Adrenal gland (tissue), 19 donors: ENCODE measurements around the gene MUC21. TPM values are rescaled to one million over a fixed set of nuclear protein-coding genes. Genes with fewer than 3 reads are reported as not detected.

ENCODE experiments used
- DNase-seq, 7 donors: peaks; one replicate each; pipeline ENCODE4 v3.0.0-alpha.2; 2019 to 2020
- H3K27ac ChIP-seq, 5 donors: fragments of 200-600 bp; sonication (generic) in 4 of 5; 1 replicate in 3 of 5; 2 replicates in 2 of 5; pipeline versions ENCODE4 v1.5.1 to v1.8.0; 2016 to 2020; ENCODE audit warnings: mild to moderate bottlenecking in 1 of 5
- H3K27me3 ChIP-seq: fragments of 200-600 bp; 2 replicates; pipeline ENCODE4 v1.8.0; 2021
- H3K36me3 ChIP-seq, 2 donors: fragments of 200-600 bp; replicated peaks in 1 of 2; 1 replicate in 1 of 2; 2 replicates in 1 of 2; pipeline versions ENCODE4 v1.5.1 to v1.8.0; 2018 to 2022
- H3K4me1 ChIP-seq, 2 donors: fragments of 200-600 bp; replicated peaks in 1 of 2; 1 replicate in 1 of 2; 2 replicates in 1 of 2; pipeline versions ENCODE4 v1.5.1 to v1.8.0; 2018 to 2021
- H3K4me3 ChIP-seq, 4 donors: fragments of 200-600 bp; sonication (generic) in 3 of 4; one replicate each; pipeline ENCODE4 v1.5.1; 2016 to 2018
- H3K9me3 ChIP-seq, 3 donors: fragments of 200-600 bp; sonication (generic) in 1 of 3; replicated peaks in 1 of 3; 1 replicate in 2 of 3; 2 replicates in 1 of 3; pipeline versions ENCODE4 v1.5.1 to v1.8.0; 2016 to 2021
- POLR2A ChIP-seq, 2 donors: fragments of 450-650 bp; IDR thresholded peaks; one replicate each; pipeline ENCODE4 v1.6.1; 2017; ENCODE audit warnings: antibody characterized with exemption in 2 of 2, mild to moderate bottlenecking in 2 of 2, moderate library complexity in 1 of 2
- WGBS, 4 donors: extraction: QIAGEN DNeasy Blood & Tissue Kit in 2 of 4; methylation state at CpG; one replicate each; pipeline versions ENCODE4 v1.1.5 to v1.1.7; 2013 to 2017; 5-methylcytosine and 5-hydroxymethylcytosine counted together
- intact Hi-C, 2 donors: fragments of 100-400 bp; cut with DNase I; formaldehyde crosslinking; loops; one replicate each; pipeline versions ENCODE4 v1.14.1 to v1.15.0; 2022 to 2023
- long read RNA-seq, 10 donors: library from polyadenylated mRNA in 3 of 10; unstranded in 2 of 10; stranded (forward) in 1 of 10; transcript quantifications; one replicate each; pipeline ENCODE4 v2.0.0 and lab custom pipeline, GENCODE V29; 2021 to 2026
- polyA plus RNA-seq, 3 donors: library from polyadenylated mRNA; stranded (reverse); fragments of 200-250 nt in 2 of 3; fragments of 350-450 nt in 1 of 3; fragmentation: Illumina TruSeq in 1 of 3; extraction: RNeasy Lipid Tissue Mini Kit (QIAGEN cat#74804) in 1 of 3; gene quantifications; one replicate each; pipeline ENCODE4 v1.2.3, GENCODE V29; 2013 to 2014
- total RNA-seq, 9 donors: library from RNA; depleted of rRNA in 4 of 9; stranded (reverse); fragments of >200 nt in 4 of 9; fragments of 120-200 nt in 1 of 9; fragmentation: NEBNext Ultra II Directional in 1 of 9; extraction: Animal tissue kit (Norgen Biotek cat#: 25700) in 1 of 9; gene quantifications; one replicate each; pipeline versions ENCODE4 v1.1.0 to v1.2.4, GENCODE V29; 2013 to 2023
- TF ChIP-seq, protein P1 (sequence below), 6 experiments: fragments of 450-650 bp in 4 of 6; fragments of 200-600 bp in 2 of 6; sonication (generic) in 1 of 6; IDR thresholded peaks; 1 replicate in 5 of 6; 2 replicates in 1 of 6; pipeline versions ENCODE4 v1.5.1 to v1.8.0; 2016 to 2021; ENCODE audit warnings: antibody characterized with exemption in 6 of 6, mild to moderate bottlenecking in 2 of 6, moderate library complexity in 1 of 6
- donor health status: healthy with polysubstance abuse.
- donor health status: Bipolar disorder and iron deficiency.
- donor health status: DM: yes; HTN: yes; CAD: no.
- donor health status: DM: no; HTN: no; CAD: no.
- donor health status: DM: no; HTN: no; CAD: no.
- donor health status: DM: yes; HTN: yes; CAD: no.

Gene MUC21
- total RNA-seq (not detected), polyA plus RNA-seq (under 1 TPM in 2 of 3 donors, not detected in 1; 0.16 to 0.34 TPM)
- long read RNA-seq, donor 1, result 0 reads
- long read RNA-seq, donor 2, result 0 reads
- long read RNA-seq, donor 3, result 0 reads
- long read RNA-seq, donor 4, result 0 reads
- long read RNA-seq, donor 5, result 0 reads
- long read RNA-seq, donor 6, result 0 reads
- long read RNA-seq, donor 7, result 0 reads
- long read RNA-seq, donor 8, result 0 reads
- long read RNA-seq, donor 9, result 0 reads
- long read RNA-seq, donor 10, result 0 reads

DNA sequence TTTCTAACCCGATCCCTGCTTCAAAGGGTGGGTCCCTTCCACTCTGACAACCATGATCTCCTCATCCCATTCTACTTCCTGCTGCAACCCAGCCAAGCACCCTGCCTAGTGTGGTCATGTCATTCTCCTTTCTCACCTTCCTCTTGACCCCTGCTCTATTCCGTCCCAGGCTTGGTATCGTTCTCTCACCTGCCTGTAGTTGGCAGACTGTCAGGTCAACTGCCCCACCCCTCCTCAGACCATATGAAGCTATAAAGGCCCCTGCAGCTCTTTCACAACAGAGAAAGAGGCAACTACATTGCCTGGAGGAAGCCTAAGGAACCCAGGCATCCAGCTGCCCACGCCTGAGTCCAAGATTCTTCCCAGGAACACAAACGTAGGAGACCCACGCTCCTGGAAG, at the start of gene MUC21:
MUC21 (plus strand) TSS at position 280 of the 400 bp plus-strand sequence. CDS start 241 bp downstream, outside the sequence.
- no peak for DNase-seq
- H3K27ac ChIP-seq, result no peak within 1 kb of the TSS
- peaks cover 9% of the 10 kb centered on the region for H3K27me3 ChIP-seq
- WGBS, 4 donors, result 81 to 91% (median 86%) methylated on average over 6 of the region's 6 CpGs
- H3K9me3 ChIP-seq, result no peaks in the 10 kb centered on the region
- peaks cover 7 to 23% of the 10 kb centered on the region in 2 donors for H3K4me1 ChIP-seq
- H3K36me3 ChIP-seq, result no peaks in the 10 kb centered on the region
- H3K4me3 ChIP-seq, result no peak within 1 kb of the TSS
- intact Hi-C loops, result no loop called here
- TF ChIP-seq, protein P1, sequence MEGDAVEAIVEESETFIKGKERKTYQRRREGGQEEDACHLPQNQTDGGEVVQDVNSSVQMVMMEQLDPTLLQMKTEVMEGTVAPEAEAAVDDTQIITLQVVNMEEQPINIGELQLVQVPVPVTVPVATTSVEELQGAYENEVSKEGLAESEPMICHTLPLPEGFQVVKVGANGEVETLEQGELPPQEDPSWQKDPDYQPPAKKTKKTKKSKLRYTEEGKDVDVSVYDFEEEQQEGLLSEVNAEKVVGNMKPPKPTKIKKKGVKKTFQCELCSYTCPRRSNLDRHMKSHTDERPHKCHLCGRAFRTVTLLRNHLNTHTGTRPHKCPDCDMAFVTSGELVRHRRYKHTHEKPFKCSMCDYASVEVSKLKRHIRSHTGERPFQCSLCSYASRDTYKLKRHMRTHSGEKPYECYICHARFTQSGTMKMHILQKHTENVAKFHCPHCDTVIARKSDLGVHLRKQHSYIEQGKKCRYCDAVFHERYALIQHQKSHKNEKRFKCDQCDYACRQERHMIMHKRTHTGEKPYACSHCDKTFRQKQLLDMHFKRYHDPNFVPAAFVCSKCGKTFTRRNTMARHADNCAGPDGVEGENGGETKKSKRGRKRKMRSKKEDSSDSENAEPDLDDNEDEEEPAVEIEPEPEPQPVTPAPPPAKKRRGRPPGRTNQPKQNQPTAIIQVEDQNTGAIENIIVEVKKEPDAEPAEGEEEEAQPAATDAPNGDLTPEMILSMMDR (IDR thresholded peaks at IDR 0.05), result no peak
- no peak for TF ChIP-seq POLR2A (IDR thresholded peaks at IDR 0.05)

DNA sequence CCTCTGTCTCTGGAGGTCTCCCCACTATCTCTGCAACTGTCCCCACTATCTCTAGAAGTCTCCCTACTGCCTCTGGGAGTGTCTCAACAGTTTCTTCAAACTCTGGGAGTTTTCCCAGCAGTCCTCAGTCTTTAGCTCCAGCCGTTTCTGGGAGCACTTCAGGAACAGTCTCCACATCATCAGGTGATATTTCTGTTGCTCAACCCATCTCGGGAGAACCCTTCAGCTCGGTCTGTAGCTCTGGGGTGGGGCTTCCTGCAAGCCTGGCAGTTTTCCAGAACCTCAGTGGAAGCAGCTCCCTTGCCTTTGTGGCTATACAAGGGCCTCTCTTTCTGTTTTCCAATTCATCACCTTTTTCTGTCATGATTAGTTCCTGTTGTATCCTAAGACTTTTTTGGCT, 48.5 kb upstream of the MUC21 start:
- H3K9me3 ChIP-seq, result no peaks in the 10 kb centered on the region
- intact Hi-C loops, result no loop called here
- no peaks in the 10 kb centered on the region for H3K27me3 ChIP-seq
- no peak overlapping the region for H3K4me3 ChIP-seq
- no peaks in the 10 kb centered on the region for H3K36me3 ChIP-seq
- TF ChIP-seq, protein P1 (IDR thresholded peaks at IDR 0.05), result no peak
- no peak for TF ChIP-seq POLR2A (IDR thresholded peaks at IDR 0.05)
- 32 to 50% (median 43%) methylated on average over 3 of the region's 3 CpGs for WGBS, 4 donors
- DNase-seq, result no peak
- no peak overlapping the region for H3K27ac ChIP-seq
- no peaks in the 10 kb centered on the region for H3K4me1 ChIP-seq

DNA sequence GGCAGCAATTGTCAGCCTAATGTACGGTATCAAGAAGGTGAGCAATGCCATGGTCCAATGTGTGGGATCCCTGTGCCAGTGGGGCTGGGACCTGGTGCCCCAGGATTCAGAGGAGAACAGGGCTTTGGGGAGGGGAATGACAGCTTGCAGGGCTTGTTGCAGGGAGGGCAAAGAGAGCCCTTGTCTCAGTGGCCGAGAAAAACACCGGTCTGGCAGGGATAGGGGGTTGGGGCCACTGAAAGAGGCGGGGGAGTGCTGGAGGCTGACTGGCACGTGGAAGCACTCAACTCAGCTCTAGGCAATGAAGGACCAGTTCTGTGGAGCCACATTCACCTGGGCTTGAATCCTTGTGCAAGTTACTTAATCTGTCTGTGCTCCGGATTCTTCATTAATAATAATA, 46.3 kb upstream of the MUC21 start:
- no peak for TF ChIP-seq POLR2A (IDR thresholded peaks at IDR 0.05)
- TF ChIP-seq, protein P1 (IDR thresholded peaks at IDR 0.05), result no peak
- Histone ChIP-seq H3K27ac (no peak overlapping the region), H3K27me3 (no peaks in the 10 kb centered on the region), H3K4me3 (no peak overlapping the region), H3K9me3 (no peaks in the 10 kb centered on the region), H3K36me3 (no peaks in the 10 kb centered on the region), H3K4me1 (no peaks in the 10 kb centered on the region)
- 68 to 82% (median 78%) methylated on average over 6 of the region's 6 CpGs for WGBS, 4 donors
- DNase-seq, result no peak
- intact Hi-C loops, result no loop called here

DNA sequence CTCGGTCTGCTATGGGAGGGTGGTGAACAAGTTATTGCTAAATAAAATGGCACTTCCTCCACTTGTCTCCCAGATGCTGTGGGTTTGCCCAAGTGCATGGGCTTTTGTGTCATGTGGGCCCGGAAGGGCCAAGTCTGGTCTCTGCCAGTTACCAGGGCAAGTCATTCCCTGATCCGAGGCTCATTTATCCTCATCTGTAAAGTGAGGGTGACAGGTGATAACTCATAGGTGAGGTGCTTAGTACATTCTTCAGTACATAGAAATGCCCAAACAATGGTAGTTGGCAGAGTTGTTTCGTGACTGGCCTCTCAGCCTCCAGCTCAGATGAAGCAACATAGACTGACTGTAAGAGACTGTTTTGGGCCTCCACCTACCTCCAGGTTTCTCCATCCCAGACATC, 44.8 kb upstream of the MUC21 start:
- no peak for TF ChIP-seq POLR2A (IDR thresholded peaks at IDR 0.05)
- WGBS, 4 donors, result 57 to 69% (median 66%) methylated on average over 4 of the region's 4 CpGs
- Histone ChIP-seq H3K9me3 (no peaks in the 10 kb centered on the region), H3K36me3 (no peaks in the 10 kb centered on the region), H3K4me1 (peaks cover 0 to 4% of the 10 kb centered on the region in 2 donors), H3K27me3 (peaks cover 7% of the 10 kb centered on the region), H3K4me3 (no peak overlapping the region), H3K27ac (no peak overlapping the region)
- intact Hi-C loops, result no loop called here
- DNase-seq, result no peak

DNA sequence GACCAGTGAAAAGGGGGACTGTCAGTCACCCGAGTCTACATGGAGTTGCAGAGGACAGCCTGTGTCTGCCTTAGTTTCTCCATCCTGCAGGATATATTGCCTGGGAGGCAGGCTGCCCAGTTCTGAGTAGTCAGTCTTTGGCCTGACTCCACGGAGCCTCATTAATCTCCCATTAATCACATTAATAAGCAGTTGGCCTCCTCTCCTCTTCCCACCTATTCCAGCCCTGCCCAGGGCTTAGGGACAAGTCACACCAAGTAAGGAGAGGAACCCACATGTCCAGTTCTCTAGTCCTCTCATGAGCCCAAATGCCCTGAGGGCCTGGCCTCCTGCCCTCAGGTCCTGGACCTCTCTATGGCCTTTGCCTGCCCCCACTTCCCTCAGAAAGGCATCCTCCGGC, 44.0 kb upstream of the MUC21 start:
- Histone ChIP-seq H3K4me3 (no peak overlapping the region), H3K27me3 (peaks cover 7% of the 10 kb centered on the region), H3K9me3 (no peaks in the 10 kb centered on the region), H3K27ac (no peak overlapping the region), H3K4me1 (peaks cover 0 to 4% of the 10 kb centered on the region in 2 donors), H3K36me3 (no peaks in the 10 kb centered on the region)
- 29 to 45% (median 35%) methylated on average over 3 of the region's 3 CpGs for WGBS, 4 donors
- TF ChIP-seq POLR2A (IDR thresholded peaks at IDR 0.05), result no peak
- TF ChIP-seq, protein P1 (IDR thresholded peaks at IDR 0.05), result no peak
- intact Hi-C loops, result no loop called here
- peak in 2 of 7 donors; percentile 22 to 25 for DNase-seq
